ENCODE measurements around the gene TOR1AIP1.
"Not testable (repeated sequence)": the region's sequence is repeated elsewhere in the genome, so short reads cannot be mapped to it uniquely, and the experiment has no call there.

TOR1AIP1 gene

DNA sequence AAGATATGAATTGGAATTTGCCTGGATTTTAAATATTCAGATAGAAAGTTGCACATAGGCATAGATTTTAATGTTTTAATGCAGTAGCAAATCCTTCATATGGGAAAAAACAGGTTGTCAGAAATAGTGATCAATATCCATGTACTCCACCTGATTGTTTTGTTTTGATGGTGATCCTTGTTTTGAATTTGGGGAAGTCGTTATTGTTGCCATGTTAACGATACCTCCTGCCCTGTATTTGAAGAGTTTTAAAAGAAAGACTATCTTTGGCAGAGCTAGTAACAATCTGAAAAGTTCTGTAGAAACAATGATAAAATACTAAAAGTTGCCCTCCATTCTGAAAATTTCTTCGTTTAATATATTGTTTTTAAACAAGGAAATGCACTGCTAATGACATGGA lies 73.6 kb downstream of the TOR1AIP1 start:
- H3K4me3 ChIP-seq (ENCODE audit: low read depth, low read length), result peak overlapping the region; percentile 100
- ChIA-PET CTCF (interaction anchor here (0.6 to 0.9 kb wide), 3 partner anchors 70 to 225 kb away, joined by 3 read pairs; no protein-coding TSS in a partner anchor), POLR2A (interaction anchor here (0.7 to 2.9 kb wide), 4 partner anchors 10 to 141 kb away, joined by 3 to 29 read pairs (median 4); partner anchors contain the start of genes TOR1AIP1 and TOR1AIP2)
- no peaks in the 10 kb centered on the region for H3K36me3 ChIP-seq (ENCODE audit: control insufficient read depth in 2 of 2, insufficient read depth in 1 of 2, low read length in 2 of 2)
- H3K9me3 ChIP-seq (ENCODE audit: control insufficient read depth, insufficient read depth, low read depth, low read length), result no peaks in the 10 kb centered on the region
- H3K27ac ChIP-seq (ENCODE audit: extremely low read depth, low read depth, low read length), result no peak overlapping the region; the same call in 1 of the 2 replicates
- peaks cover 4% of the 10 kb centered on the region; the same call in 1 of the 2 replicates for H3K4me1 ChIP-seq (ENCODE audit: control insufficient read depth, insufficient read depth, low read length)
- TF ChIP-seq, protein P1, sequence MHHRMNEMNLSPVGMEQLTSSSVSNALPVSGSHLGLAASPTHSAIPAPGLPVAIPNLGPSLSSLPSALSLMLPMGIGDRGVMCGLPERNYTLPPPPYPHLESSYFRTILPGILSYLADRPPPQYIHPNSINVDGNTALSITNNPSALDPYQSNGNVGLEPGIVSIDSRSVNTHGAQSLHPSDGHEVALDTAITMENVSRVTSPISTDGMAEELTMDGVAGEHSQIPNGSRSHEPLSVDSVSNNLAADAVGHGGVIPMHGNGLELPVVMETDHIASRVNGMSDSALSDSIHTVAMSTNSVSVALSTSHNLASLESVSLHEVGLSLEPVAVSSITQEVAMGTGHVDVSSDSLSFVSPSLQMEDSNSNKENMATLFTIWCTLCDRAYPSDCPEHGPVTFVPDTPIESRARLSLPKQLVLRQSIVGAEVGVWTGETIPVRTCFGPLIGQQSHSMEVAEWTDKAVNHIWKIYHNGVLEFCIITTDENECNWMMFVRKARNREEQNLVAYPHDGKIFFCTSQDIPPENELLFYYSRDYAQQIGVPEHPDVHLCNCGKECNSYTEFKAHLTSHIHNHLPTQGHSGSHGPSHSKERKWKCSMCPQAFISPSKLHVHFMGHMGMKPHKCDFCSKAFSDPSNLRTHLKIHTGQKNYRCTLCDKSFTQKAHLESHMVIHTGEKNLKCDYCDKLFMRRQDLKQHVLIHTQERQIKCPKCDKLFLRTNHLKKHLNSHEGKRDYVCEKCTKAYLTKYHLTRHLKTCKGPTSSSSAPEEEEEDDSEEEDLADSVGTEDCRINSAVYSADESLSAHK (tag by site-specific recombination; IDR thresholded peaks at IDR 0.05), result no peak
- TF ChIP-seq, protein P2, sequence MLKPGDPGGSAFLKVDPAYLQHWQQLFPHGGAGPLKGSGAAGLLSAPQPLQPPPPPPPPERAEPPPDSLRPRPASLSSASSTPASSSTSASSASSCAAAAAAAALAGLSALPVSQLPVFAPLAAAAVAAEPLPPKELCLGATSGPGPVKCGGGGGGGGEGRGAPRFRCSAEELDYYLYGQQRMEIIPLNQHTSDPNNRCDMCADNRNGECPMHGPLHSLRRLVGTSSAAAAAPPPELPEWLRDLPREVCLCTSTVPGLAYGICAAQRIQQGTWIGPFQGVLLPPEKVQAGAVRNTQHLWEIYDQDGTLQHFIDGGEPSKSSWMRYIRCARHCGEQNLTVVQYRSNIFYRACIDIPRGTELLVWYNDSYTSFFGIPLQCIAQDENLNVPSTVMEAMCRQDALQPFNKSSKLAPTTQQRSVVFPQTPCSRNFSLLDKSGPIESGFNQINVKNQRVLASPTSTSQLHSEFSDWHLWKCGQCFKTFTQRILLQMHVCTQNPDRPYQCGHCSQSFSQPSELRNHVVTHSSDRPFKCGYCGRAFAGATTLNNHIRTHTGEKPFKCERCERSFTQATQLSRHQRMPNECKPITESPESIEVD (tag by site-specific recombination; IDR thresholded peaks at IDR 0.05), result peak; percentile 72

DNA sequence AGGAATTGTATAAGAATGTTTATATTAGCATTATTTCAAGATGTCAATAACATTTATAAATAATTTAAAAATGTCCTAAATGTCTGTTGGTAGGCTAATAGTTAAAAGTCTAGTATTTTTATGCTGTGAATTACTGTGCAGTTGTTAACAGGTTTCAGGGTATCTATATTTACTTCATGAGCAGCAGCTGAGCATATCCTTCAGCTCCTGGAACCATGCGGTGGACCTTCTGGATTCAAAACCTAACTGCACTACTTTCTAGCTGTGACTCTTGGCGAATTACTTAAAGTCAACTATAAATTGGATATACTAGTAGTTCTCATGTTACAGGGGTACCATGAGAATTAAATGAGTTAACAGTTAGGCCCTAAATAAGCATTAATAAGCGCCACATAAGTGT lies 76.3 kb downstream of the TOR1AIP1 start:
- Histone ChIP-seq H3K9me3 (ENCODE audit: control insufficient read depth, insufficient read depth, low read depth, low read length) (no peaks in the 10 kb centered on the region), H3K36me3 (ENCODE audit: control insufficient read depth in 2 of 2, insufficient read depth in 1 of 2, low read length in 2 of 2) (no peaks in the 10 kb centered on the region), H3K4me3 (ENCODE audit: low read depth, low read length) (no peak overlapping the region), H3K27ac (ENCODE audit: extremely low read depth, low read depth, low read length) (no peak overlapping the region), H3K4me1 (ENCODE audit: control insufficient read depth, insufficient read depth, low read length) (peaks cover 4% of the 10 kb centered on the region; the same call in 1 of the 2 replicates)
- TF ChIP-seq ZNF629 (tag by site-specific recombination; IDR thresholded peaks at IDR 0.05) (no peak), ZNF610 (tag by site-specific recombination; IDR thresholded peaks at IDR 0.05; ENCODE audit: borderline replicate concordance) (no peak), ZNF544 (tag by site-specific recombination; IDR thresholded peaks at IDR 0.05) (no peak), ZSCAN16 (tag by site-specific recombination; IDR thresholded peaks at IDR 0.05) (no peak), ZNF701 (tag by site-specific recombination; IDR thresholded peaks at IDR 0.05) (no peak), ZNF830 (tag by site-specific recombination; IDR thresholded peaks at IDR 0.05; ENCODE audit: low read depth) (no peak), GLI4 (tag by site-specific recombination; IDR thresholded peaks at IDR 0.05) (no peak)
- TF ChIP-seq, protein P3, sequence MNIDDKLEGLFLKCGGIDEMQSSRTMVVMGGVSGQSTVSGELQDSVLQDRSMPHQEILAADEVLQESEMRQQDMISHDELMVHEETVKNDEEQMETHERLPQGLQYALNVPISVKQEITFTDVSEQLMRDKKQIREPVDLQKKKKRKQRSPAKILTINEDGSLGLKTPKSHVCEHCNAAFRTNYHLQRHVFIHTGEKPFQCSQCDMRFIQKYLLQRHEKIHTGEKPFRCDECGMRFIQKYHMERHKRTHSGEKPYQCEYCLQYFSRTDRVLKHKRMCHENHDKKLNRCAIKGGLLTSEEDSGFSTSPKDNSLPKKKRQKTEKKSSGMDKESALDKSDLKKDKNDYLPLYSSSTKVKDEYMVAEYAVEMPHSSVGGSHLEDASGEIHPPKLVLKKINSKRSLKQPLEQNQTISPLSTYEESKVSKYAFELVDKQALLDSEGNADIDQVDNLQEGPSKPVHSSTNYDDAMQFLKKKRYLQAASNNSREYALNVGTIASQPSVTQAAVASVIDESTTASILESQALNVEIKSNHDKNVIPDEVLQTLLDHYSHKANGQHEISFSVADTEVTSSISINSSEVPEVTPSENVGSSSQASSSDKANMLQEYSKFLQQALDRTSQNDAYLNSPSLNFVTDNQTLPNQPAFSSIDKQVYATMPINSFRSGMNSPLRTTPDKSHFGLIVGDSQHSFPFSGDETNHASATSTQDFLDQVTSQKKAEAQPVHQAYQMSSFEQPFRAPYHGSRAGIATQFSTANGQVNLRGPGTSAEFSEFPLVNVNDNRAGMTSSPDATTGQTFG (tag by site-specific recombination; IDR thresholded peaks at IDR 0.05; ENCODE audit: borderline replicate concordance), result no peak
- TF ChIP-seq, protein P4, sequence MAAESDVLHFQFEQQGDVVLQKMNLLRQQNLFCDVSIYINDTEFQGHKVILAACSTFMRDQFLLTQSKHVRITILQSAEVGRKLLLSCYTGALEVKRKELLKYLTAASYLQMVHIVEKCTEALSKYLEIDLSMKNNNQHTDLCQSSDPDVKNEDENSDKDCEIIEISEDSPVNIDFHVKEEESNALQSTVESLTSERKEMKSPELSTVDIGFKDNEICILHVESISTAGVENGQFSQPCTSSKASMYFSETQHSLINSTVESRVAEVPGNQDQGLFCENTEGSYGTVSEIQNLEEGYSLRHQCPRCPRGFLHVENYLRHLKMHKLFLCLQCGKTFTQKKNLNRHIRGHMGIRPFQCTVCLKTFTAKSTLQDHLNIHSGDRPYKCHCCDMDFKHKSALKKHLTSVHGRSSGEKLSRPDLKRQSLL (tag by site-specific recombination; IDR thresholded peaks at IDR 0.05), result no peak
- ChIA-PET CTCF (interaction anchor here (0.6 kb wide), 1 partner anchor 534 kb away, joined by 5 read pairs; no protein-coding TSS in a partner anchor), POLR2A (interaction anchor here (0.6 kb wide), 1 partner anchor 81 kb away, joined by 3 read pairs; no protein-coding TSS in a partner anchor)

DNA sequence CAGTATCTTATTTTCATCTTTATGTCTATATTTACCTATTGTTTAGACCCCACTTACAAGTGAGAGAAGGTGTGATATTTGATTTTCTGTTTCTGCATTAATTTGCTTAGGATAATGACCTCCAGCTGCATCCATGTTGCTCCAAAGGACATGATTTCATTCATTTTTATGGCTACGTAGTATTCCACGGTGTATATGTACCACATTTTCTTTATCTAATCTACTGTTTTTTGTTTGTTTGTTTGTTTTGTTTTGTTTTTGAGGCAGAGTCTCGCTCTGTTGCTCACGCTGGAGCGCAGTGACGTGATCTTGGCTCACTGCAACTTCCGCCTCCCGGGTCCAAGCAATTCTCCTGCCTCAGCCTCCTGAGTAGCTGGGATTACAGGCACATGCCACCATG lies 80.1 kb downstream of the TOR1AIP1 start:
- H3K4me1 ChIP-seq (ENCODE audit: control insufficient read depth, insufficient read depth, low read length); POLR2A ChIA-PET; H3K9me3 ChIP-seq (ENCODE audit: control insufficient read depth, insufficient read depth, low read depth, low read length); H3K27ac ChIP-seq (ENCODE audit: extremely low read depth, low read depth, low read length); H3K36me3 ChIP-seq (ENCODE audit: control insufficient read depth in 2 of 2, insufficient read depth in 1 of 2, low read length in 2 of 2); H3K4me3 ChIP-seq (ENCODE audit: low read depth, low read length): not testable (repeated sequence)
- CTCF ChIA-PET, result interaction anchor here (0.6 kb wide), 1 partner anchor 13 kb away, joined by 3 read pairs; no protein-coding TSS in a partner anchor
- peak; percentile 98 for TF ChIP-seq ZNF146 (tag by site-specific recombination; IDR thresholded peaks at IDR 0.05)
- TF ChIP-seq, protein P5, sequence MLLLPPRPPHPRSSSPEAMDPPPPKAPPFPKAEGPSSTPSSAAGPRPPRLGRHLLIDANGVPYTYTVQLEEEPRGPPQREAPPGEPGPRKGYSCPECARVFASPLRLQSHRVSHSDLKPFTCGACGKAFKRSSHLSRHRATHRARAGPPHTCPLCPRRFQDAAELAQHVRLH (tag by site-specific recombination; IDR thresholded peaks at IDR 0.05), result peak; percentile 77

Measured in HEK293 (cell line).